ENCODE data around the gene DBN1.

DBN1 gene

DNA sequence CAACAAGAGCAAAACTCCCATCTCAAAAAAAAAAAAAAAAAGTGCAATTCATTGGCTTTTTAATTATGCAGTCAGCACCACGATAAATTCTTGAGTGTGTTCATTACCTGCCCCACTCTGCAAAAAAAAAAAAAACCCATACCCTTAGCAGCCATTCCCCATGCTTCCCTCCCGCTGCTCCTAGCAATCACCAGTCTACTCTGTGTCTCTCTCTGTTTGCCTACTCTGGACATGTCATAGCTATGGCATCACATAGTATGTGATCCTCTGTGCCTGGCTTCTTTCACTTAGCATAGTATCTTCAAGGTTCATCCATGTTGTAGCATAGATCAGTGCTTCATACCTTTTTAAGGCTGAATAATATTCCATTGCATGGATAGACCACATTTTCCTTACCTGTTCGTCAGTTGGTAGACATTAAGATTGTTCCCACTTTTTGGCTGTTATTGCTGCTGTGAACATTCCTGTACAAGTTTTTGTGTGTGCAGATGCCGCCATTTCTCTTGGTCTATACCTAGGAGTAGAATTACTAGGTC lies 33.8 kb downstream of the DBN1 start:
- TF ChIP-seq, protein P1, sequence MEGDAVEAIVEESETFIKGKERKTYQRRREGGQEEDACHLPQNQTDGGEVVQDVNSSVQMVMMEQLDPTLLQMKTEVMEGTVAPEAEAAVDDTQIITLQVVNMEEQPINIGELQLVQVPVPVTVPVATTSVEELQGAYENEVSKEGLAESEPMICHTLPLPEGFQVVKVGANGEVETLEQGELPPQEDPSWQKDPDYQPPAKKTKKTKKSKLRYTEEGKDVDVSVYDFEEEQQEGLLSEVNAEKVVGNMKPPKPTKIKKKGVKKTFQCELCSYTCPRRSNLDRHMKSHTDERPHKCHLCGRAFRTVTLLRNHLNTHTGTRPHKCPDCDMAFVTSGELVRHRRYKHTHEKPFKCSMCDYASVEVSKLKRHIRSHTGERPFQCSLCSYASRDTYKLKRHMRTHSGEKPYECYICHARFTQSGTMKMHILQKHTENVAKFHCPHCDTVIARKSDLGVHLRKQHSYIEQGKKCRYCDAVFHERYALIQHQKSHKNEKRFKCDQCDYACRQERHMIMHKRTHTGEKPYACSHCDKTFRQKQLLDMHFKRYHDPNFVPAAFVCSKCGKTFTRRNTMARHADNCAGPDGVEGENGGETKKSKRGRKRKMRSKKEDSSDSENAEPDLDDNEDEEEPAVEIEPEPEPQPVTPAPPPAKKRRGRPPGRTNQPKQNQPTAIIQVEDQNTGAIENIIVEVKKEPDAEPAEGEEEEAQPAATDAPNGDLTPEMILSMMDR (IDR thresholded peaks at IDR 0.05; ENCODE audit: low read depth, low read length): no peak
- no peak for DNase-seq (ENCODE audit: low read depth, low spot score)
- no peak overlapping the region for H3K4me3 ChIP-seq (ENCODE audit: low read depth, low read length)
- in situ Hi-C loops (cut with HindIII; ENCODE audit: low sequenced_read_pairs): no loop called here

DNA sequence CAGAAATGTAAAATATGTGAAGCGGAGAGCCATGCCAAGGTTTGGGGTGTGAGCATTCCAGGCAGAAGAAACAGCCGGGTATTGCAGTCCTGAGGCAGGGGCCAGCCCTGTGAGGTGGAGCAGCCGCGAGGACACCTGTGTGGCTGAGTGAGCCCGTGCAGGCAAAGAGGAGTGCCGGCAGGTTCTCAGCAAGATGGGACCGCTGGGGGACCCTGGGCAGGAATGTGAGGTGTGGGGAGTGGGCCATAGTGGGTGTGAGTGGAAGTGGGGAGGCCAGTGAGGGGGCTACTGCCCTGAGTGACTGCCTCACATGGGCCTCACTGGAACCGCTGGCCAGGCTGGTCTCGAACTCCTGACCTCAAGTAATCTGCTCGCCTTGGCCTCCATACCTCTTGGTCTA lies 35.0 kb downstream of the DBN1 start:
- in situ Hi-C loops (cut with HindIII; ENCODE audit: low sequenced_read_pairs): no loop called here
- TF ChIP-seq, protein P1 (IDR thresholded peaks at IDR 0.05; ENCODE audit: low read depth, low read length): no peak
- no peak overlapping the region for H3K4me3 ChIP-seq (ENCODE audit: low read depth, low read length)
- no peak for DNase-seq (ENCODE audit: low read depth, low spot score)

DNA sequence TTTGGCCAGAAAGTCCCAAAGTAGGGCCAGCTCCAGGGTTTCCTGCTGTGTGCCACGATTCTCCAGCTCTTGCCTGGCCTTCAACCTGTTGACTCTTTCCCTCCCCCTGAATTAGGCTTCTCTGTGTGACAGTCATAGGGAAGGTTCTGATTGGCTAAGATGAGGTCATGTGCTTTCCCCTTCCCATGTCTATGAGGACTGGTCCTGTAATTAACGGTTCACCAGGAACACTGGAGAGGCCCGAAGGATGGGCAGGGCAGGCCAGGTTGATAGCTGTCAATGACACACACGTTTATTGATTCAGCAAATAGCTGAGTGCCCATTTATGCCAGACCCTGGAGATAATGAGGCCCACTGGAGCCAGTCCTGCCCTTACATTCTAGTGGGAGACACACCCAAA lies 35.8 kb downstream of the DBN1 start:
- TF ChIP-seq, protein P1 (IDR thresholded peaks at IDR 0.05; ENCODE audit: low read depth, low read length): no peak
- H3K4me3 ChIP-seq (ENCODE audit: low read depth, low read length): no peak overlapping the region
- DNase-seq (ENCODE audit: low read depth, low spot score): no peak
- in situ Hi-C loops (cut with HindIII; ENCODE audit: low sequenced_read_pairs): no loop called here

DNA sequence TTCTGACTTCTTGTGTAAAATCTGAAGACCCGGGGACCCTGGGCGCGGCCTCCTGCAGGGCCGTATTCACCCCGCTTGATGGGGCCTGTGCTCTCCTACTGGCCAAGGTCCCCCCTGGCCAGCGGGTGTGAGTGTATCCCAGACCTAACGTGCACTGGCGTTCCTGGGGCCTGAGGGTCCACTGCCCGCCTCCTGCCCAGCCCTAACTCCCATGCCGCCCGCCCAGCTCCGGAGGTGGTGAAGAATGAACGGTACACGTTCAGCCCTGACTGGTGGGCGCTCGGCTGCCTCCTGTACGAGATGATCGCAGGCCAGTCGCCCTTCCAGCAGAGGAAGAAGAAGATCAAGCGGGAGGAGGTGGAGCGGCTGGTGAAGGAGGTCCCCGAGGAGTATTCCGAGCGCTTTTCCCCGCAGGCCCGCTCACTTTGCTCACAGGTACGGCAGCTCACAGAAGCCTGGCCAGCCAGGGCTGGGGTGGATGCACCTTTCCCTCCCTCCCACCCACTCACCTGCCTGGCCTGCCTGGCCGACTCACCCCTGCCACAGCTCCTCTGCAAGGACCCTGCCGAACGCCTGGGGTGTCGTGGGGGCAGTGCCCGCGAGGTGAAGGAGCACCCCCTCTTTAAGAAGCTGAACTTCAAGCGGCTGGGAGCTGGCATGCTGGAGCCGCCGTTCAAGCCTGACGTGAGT lies 37.4 kb downstream of the DBN1 start:
- in situ Hi-C loops (cut with HindIII; ENCODE audit: low sequenced_read_pairs): no loop called here
- no peak overlapping the region for H3K4me3 ChIP-seq (ENCODE audit: low read depth, low read length)
- TF ChIP-seq, protein P1 (IDR thresholded peaks at IDR 0.05; ENCODE audit: low read depth, low read length): no peak
- DNase-seq (ENCODE audit: low read depth, low spot score): no peak

DNA sequence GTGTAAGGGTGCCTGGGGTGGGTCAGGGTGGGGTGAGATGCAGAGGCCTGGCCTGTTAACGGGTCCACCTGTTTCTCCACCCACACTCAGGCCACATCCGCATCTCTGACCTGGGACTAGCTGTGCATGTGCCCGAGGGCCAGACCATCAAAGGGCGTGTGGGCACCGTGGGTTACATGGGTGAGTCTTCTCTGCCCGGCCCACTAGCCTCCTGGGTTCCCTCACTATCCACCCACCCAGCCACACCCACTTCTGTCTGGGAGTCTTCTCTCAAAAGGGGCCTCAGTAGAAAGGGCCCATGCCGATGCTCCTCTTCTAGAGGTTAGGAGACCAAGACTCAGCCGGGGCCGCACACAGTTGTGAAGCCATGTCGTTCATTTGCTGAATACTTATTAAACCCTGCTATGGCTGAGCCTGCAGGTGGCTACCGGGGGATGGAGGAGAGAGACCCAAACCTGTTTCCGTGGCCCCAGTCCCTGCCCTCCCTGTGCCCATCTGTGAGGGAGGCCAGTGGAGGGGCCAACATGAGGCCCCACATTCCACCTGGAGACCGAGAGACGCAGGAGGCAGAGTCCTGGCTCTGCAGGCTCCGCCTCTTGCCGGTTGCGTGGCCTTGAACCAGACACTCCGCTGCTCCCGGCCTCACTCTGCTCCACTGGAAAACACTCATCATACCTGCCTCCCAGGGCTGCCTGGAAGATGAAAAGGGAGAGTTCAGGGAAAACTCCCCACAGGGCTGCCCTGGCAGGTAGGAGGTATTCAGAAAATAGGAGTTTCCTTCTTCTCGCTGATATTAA lies 38.3 kb downstream of the DBN1 start:
- in situ Hi-C loops (cut with HindIII; ENCODE audit: low sequenced_read_pairs): no loop called here
- no peak for DNase-seq (ENCODE audit: low read depth, low spot score)
- no peak overlapping the region for H3K4me3 ChIP-seq (ENCODE audit: low read depth, low read length)
- TF ChIP-seq, protein P1 (IDR thresholded peaks at IDR 0.05; ENCODE audit: low read depth, low read length): no peak

GRCh38 chr5:177434437-177434836 lies 39.0 kb downstream of the DBN1 start:
- H3K4me3 ChIP-seq (ENCODE audit: low read depth, low read length): no peak overlapping the region
- TF ChIP-seq, protein P1 (IDR thresholded peaks at IDR 0.05; ENCODE audit: low read depth, low read length): no peak
- DNase-seq (ENCODE audit: low read depth, low spot score): no peak
- in situ Hi-C loops (cut with HindIII; ENCODE audit: low sequenced_read_pairs): no loop called here

All from astrocyte of the spinal cord (primary cell).